ENCODE measurements around the gene ZSWIM4.

The ZSWIM4 gene

GRCh38 chr19:13872695-13873389 is 77.6 kb downstream of the ZSWIM4 start:
- H3K4me1 ChIP-seq (ENCODE audit: control insufficient read depth, insufficient read depth, low read length, poor library complexity, severe bottlenecking): peaks cover 7% of the 10 kb centered on the region
- H3K36me3 ChIP-seq (ENCODE audit: control insufficient read depth, insufficient read depth, low read length): no peaks in the 10 kb centered on the region
- DNase-seq: no peak
- peaks cover 9% of the 10 kb centered on the region for H3K27me3 ChIP-seq (replicated peaks; ENCODE audit: control insufficient read depth, insufficient read depth, low read length, poor library complexity, severe bottlenecking)
- H3K27ac ChIP-seq (ENCODE audit: insufficient read depth, low read length, poor library complexity, severe bottlenecking): no peak overlapping the region
- H3K4me3 ChIP-seq (ENCODE audit: insufficient read depth, low read depth, low read length, poor library complexity, severe bottlenecking): peak overlapping the region; percentile 29
- no peaks in the 10 kb centered on the region for H3K9me3 ChIP-seq (ENCODE audit: control insufficient read depth, low read length)

- H3K4me3 ChIP-seq (ENCODE audit: insufficient read depth, low read depth, low read length, poor library complexity, severe bottlenecking): no peak overlapping the region
- DNase-seq: no peak
These were observed 78.7 kb downstream of the ZSWIM4 start for GRCh38 chr19:13873834-13874515.

GRCh38 chr19:13875824-13876223 is 80.6 kb downstream of the ZSWIM4 start:
- Histone ChIP-seq H3K4me3 (ENCODE audit: insufficient read depth, low read depth, low read length, poor library complexity, severe bottlenecking) (no peak overlapping the region), H3K36me3 (ENCODE audit: control insufficient read depth, insufficient read depth, low read length) (no peaks in the 10 kb centered on the region), H3K27me3 (replicated peaks; ENCODE audit: control insufficient read depth, insufficient read depth, low read length, poor library complexity, severe bottlenecking) (peaks cover 9% of the 10 kb centered on the region), H3K4me1 (ENCODE audit: control insufficient read depth, insufficient read depth, low read length, poor library complexity, severe bottlenecking) (peaks cover 14% of the 10 kb centered on the region), H3K27ac (ENCODE audit: insufficient read depth, low read length, poor library complexity, severe bottlenecking) (no peak overlapping the region), H3K9me3 (ENCODE audit: control insufficient read depth, low read length) (no peaks in the 10 kb centered on the region)
- DNase-seq: no peak

More at GRCh38 chr19:13873834-13874515, 78.7 kb downstream of the ZSWIM4 start:
- Histone ChIP-seq H3K27ac (ENCODE audit: insufficient read depth, low read length, poor library complexity, severe bottlenecking) (no peak overlapping the region), H3K27me3 (replicated peaks; ENCODE audit: control insufficient read depth, insufficient read depth, low read length, poor library complexity, severe bottlenecking) (peaks cover 9% of the 10 kb centered on the region), H3K9me3 (ENCODE audit: control insufficient read depth, low read length) (no peaks in the 10 kb centered on the region), H3K4me1 (ENCODE audit: control insufficient read depth, insufficient read depth, low read length, poor library complexity, severe bottlenecking) (peaks cover 7% of the 10 kb centered on the region), H3K36me3 (ENCODE audit: control insufficient read depth, insufficient read depth, low read length) (no peaks in the 10 kb centered on the region)

- H3K4me3 ChIP-seq (ENCODE audit: insufficient read depth, low read depth, low read length, poor library complexity, severe bottlenecking): no peak within 1 kb of the TSS
- H3K9me3 ChIP-seq (ENCODE audit: control insufficient read depth, low read length): no peaks in the 10 kb centered on the region
- H3K27ac ChIP-seq (ENCODE audit: insufficient read depth, low read length, poor library complexity, severe bottlenecking): no peak within 1 kb of the TSS
- no peaks in the 10 kb centered on the region for H3K36me3 ChIP-seq (ENCODE audit: control insufficient read depth, insufficient read depth, low read length)
- no peak for DNase-seq
- peaks cover 9% of the 10 kb centered on the region for H3K27me3 ChIP-seq (replicated peaks; ENCODE audit: control insufficient read depth, insufficient read depth, low read length, poor library complexity, severe bottlenecking)
- H3K4me1 ChIP-seq (ENCODE audit: control insufficient read depth, insufficient read depth, low read length, poor library complexity, severe bottlenecking): peaks cover 24% of the 10 kb centered on the region
These were observed 81.6 kb downstream of the ZSWIM4 start, which contains the start of gene NANOS3 for GRCh38 chr19:13876834-13877233. Gene NANOS3 (plus strand): TSS chr19:13877134. CDS start chr19:13877249, 115 bp downstream.

- Histone ChIP-seq H3K27ac (ENCODE audit: insufficient read depth, low read length, poor library complexity, severe bottlenecking) (no peak overlapping the region), H3K9me3 (ENCODE audit: control insufficient read depth, low read length) (no peaks in the 10 kb centered on the region), H3K4me3 (ENCODE audit: insufficient read depth, low read depth, low read length, poor library complexity, severe bottlenecking) (no peak overlapping the region), H3K36me3 (ENCODE audit: control insufficient read depth, insufficient read depth, low read length) (no peaks in the 10 kb centered on the region), H3K27me3 (replicated peaks; ENCODE audit: control insufficient read depth, insufficient read depth, low read length, poor library complexity, severe bottlenecking) (peaks cover 9% of the 10 kb centered on the region), H3K4me1 (ENCODE audit: control insufficient read depth, insufficient read depth, low read length, poor library complexity, severe bottlenecking) (peaks cover 28% of the 10 kb centered on the region)
- no peak for DNase-seq
These were observed 82.1 kb downstream of the ZSWIM4 start for GRCh38 chr19:13877303-13877702.

GRCh38 chr19:13880059-13881043 is 85.1 kb downstream of the ZSWIM4 start:
- H3K4me1 ChIP-seq (ENCODE audit: control insufficient read depth, insufficient read depth, low read length, poor library complexity, severe bottlenecking): peaks cover 32% of the 10 kb centered on the region
- H3K36me3 ChIP-seq (ENCODE audit: control insufficient read depth, insufficient read depth, low read length): no peaks in the 10 kb centered on the region
- H3K27me3 ChIP-seq (replicated peaks; ENCODE audit: control insufficient read depth, insufficient read depth, low read length, poor library complexity, severe bottlenecking): no peaks in the 10 kb centered on the region
- H3K9me3 ChIP-seq (ENCODE audit: control insufficient read depth, low read length): no peaks in the 10 kb centered on the region
- DNase-seq: peak; percentile 95 to 96 (median 96)
- H3K4me3 ChIP-seq (ENCODE audit: insufficient read depth, low read depth, low read length, poor library complexity, severe bottlenecking): peak overlapping the region; percentile 41
- peak overlapping the region; percentile 57 for H3K27ac ChIP-seq (ENCODE audit: insufficient read depth, low read length, poor library complexity, severe bottlenecking)

GRCh38 chr19:13881251-13881691 is 86.0 kb downstream of the ZSWIM4 start:
- Histone ChIP-seq H3K4me1 (ENCODE audit: control insufficient read depth, insufficient read depth, low read length, poor library complexity, severe bottlenecking) (peaks cover 32% of the 10 kb centered on the region), H3K9me3 (ENCODE audit: control insufficient read depth, low read length) (no peaks in the 10 kb centered on the region), H3K4me3 (ENCODE audit: insufficient read depth, low read depth, low read length, poor library complexity, severe bottlenecking) (peak overlapping the region; percentile 6)

More at GRCh38 chr19:13881251-13881691, 86.0 kb downstream of the ZSWIM4 start:
- Histone ChIP-seq H3K36me3 (ENCODE audit: control insufficient read depth, insufficient read depth, low read length) (no peaks in the 10 kb centered on the region), H3K27me3 (replicated peaks; ENCODE audit: control insufficient read depth, insufficient read depth, low read length, poor library complexity, severe bottlenecking) (no peaks in the 10 kb centered on the region), H3K27ac (ENCODE audit: insufficient read depth, low read length, poor library complexity, severe bottlenecking) (peak overlapping the region; percentile 57)
- peak in 1 of 3 donors; percentile 33 for DNase-seq
